DMS 273 (cell line): ENCODE data around the gene GNAQ.
A peak's percentile ranks its signal among the peaks of the same experiment; 100 is the strongest.

Experiments
- DNase-seq: peaks from one replicate; lab custom pipeline; 2025; ENCODE audit not compliant: unreplicated experiment; lab: John Stamatoyannopoulos, UW

The GNAQ gene

GRCh38 chr9:77851882-77852595, 179.6 kb downstream of the GNAQ start:
- peak; percentile 31 for DNase-seq

GRCh38 chr9:77848897-77849296, 182.7 kb downstream of the GNAQ start:
- DNase-seq = no peak

GRCh38 chr9:77848404-77848803, 183.2 kb downstream of the GNAQ start:
- DNase-seq = no peak

- no peak for DNase-seq
Measured at GRCh38 chr9:77847626-77848025, 184.0 kb downstream of the GNAQ start.

- DNase-seq = no peak
Measured at GRCh38 chr9:77847059-77847499, 184.5 kb downstream of the GNAQ start.

GRCh38 chr9:77844415-77844814, 187.2 kb downstream of the GNAQ start:
- DNase-seq = no peak

- DNase-seq = no peak
Measured at GRCh38 chr9:77843871-77844155, 187.8 kb downstream of the GNAQ start.

GRCh38 chr9:77843076-77843870, 188.3 kb downstream of the GNAQ start:
- DNase-seq = no peak

GRCh38 chr9:77841739-77842386, 189.7 kb downstream of the GNAQ start:
- peak; percentile 29 for DNase-seq

GRCh38 chr9:77839459-77840140, 192.0 kb downstream of the GNAQ start:
- no peak for DNase-seq

- no peak for DNase-seq
Measured at GRCh38 chr9:77838986-77839385, 192.6 kb downstream of the GNAQ start.

- DNase-seq = no peak
Measured at GRCh38 chr9:77834898-77835488, 196.6 kb downstream of the GNAQ start.

GRCh38 chr9:77833561-77834429, 197.8 kb downstream of the GNAQ start:
- no peak for DNase-seq

- DNase-seq = no peak
Measured at GRCh38 chr9:77832639-77833038, 199.0 kb downstream of the GNAQ start.

- DNase-seq = no peak
Measured at GRCh38 chr9:77831781-77832180, 199.8 kb downstream of the GNAQ start.

- no peak for DNase-seq
Measured at GRCh38 chr9:77830618-77831285, 200.9 kb downstream of the GNAQ start.

- DNase-seq = no peak
Measured at GRCh38 chr9:77829420-77829819, 202.2 kb downstream of the GNAQ start.

- DNase-seq = no peak
Measured at GRCh38 chr9:77827104-77827784, 204.4 kb downstream of the GNAQ start.

GRCh38 chr9:77826621-77827020, 205.0 kb downstream of the GNAQ start:
- DNase-seq = no peak
